ENCODE results near the gene SLAMF9.

The SLAMF9 gene

DNA sequence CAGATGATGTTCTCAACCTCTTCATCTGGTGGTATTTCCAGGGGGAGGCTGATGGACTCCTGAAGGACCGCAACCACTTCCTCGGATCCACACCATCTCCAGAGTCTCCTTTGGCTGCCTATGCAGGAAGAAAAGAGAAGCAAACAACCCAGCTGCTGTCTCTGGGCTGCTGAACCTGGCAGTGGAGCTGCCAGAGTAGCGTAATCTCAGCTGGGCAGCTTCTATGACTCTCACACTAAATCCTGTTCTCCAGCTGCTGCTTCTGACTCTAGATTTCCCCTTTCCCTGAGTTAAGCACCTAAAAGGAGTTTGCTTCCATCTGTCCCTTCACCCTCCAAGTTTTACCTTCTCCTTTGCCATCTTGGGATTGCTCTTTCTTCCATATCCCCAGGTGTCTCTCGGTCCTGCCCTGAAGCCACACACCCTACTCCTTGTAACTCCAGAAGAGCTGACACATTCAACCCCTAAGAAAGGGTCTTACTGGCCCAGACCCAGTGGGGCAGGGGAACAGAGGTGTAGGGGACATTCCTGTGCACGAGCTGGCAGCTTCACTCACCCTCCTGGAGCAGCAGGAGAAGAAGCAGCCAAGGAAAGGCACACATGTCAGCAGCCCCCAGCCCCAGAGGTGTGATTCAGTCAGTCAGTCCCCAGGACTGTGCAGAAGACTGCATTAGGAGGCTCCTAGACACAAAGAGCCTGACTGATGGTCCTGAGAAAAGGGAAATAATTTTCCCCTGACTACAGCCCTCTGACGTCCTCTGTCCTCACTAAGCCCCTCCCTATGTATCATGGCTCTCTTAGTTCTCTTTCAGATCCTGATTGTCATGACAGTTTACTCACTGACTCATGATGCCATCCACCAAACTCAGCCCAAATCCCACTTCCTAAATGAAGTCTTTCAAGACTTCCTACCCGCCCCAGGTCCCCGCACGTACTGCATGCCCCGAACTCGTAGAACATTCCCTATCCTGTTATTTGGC lies at the start of gene SLAMF9:
Gene SLAMF9, minus strand, starts transcription at position 702 of the 980 bp plus-strand sequence. Its CDS starts 100 bp downstream, at position 602.
- DNase-seq = no peak

DNA sequence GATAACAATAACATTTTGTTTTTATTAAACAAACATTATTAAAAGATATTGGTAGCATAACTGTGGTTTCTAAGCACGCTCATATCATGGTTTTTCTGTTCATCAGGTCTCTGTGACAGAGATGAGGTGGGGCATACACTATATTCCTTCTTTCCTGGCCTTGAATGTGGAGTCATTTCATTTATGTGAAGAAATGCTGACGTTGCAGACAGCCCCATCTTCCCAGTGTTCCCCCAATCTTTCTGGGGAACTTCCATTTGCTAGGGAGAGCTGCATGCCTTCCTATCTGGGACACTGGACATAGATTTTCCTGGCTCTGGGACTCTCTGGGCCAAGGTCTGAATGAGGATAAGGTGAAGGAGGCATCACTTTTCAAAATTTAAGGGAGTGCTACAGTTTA lies 47.4 kb upstream of the SLAMF9 start:
- no peak for DNase-seq

DNA sequence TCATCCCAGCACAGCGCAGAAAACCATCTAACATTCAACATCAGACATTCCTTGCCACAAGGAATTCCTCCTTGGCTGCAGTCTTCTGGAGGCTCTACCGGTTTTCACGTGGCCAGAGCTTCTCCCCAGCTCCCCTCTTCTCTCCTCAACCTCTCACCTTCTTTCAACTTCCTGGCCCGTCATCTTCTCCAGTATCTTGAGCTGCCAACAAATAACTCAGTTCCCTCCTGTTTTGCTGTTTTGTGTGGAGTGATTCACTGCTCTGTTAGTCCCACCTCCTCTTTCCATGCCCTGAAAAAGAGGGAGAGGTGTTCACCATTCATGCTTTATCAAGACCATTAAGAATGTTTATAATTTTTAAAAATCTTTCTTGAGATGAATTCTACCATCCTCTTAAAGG lies 45.2 kb upstream of the SLAMF9 start:
- no peak for DNase-seq

GRCh38 chr1:159996653-159997052 lies 42.6 kb upstream of the SLAMF9 start:
- no peak for DNase-seq

GRCh38 chr1:159994896-159995295 lies 40.9 kb upstream of the SLAMF9 start:
- no peak for DNase-seq

- DNase-seq = no peak
Measured at GRCh38 chr1:159993911-159994310, 39.9 kb upstream of the SLAMF9 start.

- DNase-seq = no peak
Measured at GRCh38 chr1:159992161-159992560, 38.1 kb upstream of the SLAMF9 start.

GRCh38 chr1:159991513-159991912 lies 37.5 kb upstream of the SLAMF9 start:
- DNase-seq = no peak

GRCh38 chr1:159990005-159990404 lies 36.0 kb upstream of the SLAMF9 start:
- DNase-seq = no peak

DNA sequence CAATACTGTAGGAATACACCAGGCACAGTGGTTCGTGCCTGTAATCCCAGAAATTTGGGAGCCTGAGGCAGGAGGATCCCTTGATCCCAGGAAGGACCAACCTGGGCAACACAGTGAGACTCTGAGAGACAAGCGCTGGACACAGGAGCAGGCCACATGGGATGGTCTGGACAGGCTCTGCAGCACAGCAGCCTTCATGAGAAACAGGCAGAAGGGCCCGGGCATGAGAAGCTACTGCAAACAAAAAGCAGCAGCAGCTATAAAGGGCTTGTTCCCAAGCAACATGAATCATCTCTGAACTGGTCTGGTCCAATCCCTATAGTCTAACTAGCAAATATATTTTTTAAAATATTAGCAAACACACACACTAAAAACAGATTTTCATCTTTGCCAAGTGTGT lies 35.5 kb upstream of the SLAMF9 start:
- DNase-seq = no peak

DNA sequence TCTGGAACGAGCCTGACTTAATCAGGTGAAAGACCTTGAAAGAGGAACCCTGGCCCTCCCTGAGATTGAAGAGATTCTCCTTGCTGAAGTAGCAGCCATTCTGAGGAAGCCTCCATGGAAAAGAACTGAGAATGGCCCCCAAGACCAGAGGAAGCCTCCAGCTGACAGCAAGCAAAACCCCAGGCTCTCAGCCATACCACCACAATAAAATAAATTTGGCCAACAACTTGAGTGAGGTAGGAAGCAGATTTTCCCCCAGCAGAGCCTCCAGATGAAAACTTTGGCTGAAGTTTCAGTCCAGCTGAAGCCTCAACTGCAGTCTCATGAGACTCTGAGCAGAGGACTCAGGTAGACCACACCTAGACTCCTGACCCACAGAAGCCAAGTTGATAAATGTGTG lies 34.0 kb upstream of the SLAMF9 start:
- DNase-seq = no peak

DNA sequence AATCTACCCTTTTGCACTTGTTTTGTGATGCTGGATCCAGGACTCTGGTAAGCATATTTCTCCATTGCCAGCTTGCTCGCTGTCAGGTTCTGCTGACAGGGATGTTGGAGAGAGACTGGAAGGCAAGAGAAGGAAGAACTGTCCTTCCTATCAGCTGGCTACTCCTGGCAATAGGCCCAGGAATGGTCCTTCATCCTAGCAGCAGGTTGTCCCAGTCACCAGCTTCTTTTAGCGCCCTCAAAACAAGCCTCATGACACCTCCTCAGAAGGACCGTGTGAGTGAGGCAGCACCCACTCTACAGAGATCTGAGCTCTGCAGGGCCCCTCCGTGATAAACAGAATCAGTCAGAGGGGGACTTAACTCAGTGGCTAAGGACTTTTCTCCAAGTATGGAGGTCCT lies 33.1 kb upstream of the SLAMF9 start:
- DNase-seq = no peak

- DNase-seq = no peak
Measured at GRCh38 chr1:159986531-159986930, 32.5 kb upstream of the SLAMF9 start.

GRCh38 chr1:159986093-159986492 lies 32.1 kb upstream of the SLAMF9 start:
- DNase-seq = no peak

GRCh38 chr1:159985473-159985872 lies 31.4 kb upstream of the SLAMF9 start:
- DNase-seq = no peak

- DNase-seq = no peak
Measured at GRCh38 chr1:159983681-159984080, 29.6 kb upstream of the SLAMF9 start.

- DNase-seq = no peak
Measured at GRCh38 chr1:159982280-159982679, 28.2 kb upstream of the SLAMF9 start.

GRCh38 chr1:159981351-159982055 lies 27.5 kb upstream of the SLAMF9 start:
- DNase-seq = no peak

DNA sequence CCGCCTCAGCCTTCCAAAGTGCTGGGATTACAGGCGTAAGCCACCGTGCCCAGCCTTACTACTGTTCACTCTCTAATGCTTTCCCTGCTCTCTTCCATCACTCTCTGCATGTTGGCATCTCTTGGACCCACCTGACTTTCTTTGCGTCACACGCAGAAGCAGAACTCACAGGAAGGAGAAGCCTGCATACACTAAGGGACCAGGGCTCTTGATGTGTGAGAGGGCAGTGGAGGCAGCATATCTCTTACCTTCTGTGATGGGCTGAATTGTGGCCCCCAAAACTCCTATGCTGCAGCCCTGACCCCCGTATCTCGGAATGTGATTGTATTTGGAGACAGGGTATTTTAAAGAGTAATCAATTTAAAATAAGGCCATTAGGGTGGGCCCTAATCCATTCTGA lies 26.7 kb upstream of the SLAMF9 start:
- DNase-seq = no peak

DNA sequence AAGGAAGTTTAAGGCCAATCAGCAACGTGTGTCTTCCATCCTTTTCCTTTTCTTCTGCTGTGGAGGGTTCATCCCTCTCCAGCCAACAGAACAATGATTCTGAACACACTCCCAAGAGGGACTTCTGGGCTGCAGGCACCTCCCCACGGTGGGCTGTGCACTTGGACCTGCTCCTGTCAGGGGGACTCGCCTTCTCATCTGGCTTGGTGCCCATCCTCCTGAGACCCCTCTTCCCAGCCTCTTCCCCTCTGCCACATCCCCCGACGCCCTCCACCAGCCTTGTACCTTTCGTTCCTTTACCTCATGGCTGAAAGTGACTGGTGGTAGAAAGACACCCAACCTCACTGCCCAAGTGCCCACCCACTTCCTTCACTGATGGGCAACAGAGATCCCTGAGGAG lies 26.0 kb upstream of the SLAMF9 start:
- DNase-seq = no peak

DNA sequence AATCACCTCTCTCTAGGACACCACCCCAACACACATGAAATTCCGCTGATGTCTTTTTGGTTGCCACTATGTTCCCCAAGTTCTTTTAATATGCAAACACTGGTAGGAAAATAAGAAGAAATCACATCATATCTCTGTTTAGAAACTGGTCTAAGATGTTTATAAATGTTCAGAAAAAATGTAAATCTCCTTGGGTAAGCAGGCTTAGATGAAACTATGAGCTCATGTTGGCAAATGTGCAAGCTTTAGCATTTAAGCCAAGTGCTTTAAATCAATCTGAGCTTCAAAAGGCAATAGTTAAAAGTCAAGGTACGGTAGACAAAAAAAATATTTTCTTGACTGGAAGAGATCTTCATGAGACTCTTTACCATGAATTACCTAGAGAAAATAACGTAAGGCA lies 25.2 kb upstream of the SLAMF9 start:
- no peak for DNase-seq

DNA sequence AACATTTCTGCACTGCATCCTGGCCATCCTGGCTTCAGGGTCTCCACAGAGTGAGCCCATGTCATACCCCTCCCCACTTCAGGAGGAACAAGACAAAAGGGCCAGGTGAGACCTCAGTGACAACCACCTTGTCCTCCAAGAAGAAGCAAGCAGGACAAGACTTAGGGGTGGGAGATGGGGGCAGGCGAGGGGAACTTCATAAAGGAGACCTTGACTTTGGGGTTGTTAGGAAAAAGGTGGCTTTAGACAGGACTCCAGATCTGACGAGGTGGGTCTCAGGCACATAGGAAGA lies 24.0 kb upstream of the SLAMF9 start:
- DNase-seq = no peak

DNA sequence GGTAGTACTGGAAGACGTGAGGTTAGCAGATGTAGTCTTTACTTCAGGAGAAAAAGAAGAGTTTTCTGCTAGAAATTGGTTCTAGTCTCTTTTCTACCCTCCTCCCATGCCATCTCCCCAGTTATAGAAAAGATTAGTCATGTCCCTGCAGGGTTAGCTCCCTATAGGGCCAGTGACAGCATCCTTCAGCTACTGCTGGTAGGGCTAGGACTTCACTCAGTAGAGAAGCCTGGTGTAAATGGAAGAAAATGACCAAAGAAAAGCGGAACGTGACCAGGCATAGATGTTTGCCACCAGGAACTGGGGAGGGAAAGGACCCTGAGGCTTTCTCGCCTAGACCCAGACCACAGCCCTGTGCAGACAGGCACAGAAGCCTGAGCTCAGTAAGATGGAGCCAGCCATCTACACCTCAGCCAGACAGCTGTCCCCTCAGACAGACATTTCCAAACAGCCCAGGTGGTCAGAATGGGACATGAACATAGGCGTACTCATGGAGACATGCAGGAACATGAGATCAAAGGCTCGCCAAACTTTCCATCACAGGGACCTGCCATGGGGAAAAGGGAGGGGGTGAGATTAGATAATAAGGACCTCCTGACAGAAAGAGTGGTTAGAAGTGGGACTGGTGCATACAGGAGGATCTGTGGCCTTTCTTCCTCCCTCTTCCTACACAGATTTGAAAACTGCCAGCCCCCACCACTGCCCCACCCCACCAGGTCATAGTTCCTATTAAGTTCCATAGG lies 23.5 kb upstream of the SLAMF9 start:
- no peak for DNase-seq
